NCI-H226 (cell line): ENCODE measurements around the gene E2F2.
A peak's percentile ranks its signal among the peaks of the same experiment; 100 is the strongest.
"Not testable (repeated sequence)": the region's sequence is repeated elsewhere in the genome, so short reads cannot be mapped to it uniquely, and the experiment has no call there.

Experiments
- DNase-seq: peaks from one replicate; pipeline ENCODE4 v3.0.0-alpha.2; 2015

The E2F2 gene

GRCh38 chr1:23545851-23546250, 14.8 kb upstream of the E2F2 start:
- no peak for DNase-seq

DNA sequence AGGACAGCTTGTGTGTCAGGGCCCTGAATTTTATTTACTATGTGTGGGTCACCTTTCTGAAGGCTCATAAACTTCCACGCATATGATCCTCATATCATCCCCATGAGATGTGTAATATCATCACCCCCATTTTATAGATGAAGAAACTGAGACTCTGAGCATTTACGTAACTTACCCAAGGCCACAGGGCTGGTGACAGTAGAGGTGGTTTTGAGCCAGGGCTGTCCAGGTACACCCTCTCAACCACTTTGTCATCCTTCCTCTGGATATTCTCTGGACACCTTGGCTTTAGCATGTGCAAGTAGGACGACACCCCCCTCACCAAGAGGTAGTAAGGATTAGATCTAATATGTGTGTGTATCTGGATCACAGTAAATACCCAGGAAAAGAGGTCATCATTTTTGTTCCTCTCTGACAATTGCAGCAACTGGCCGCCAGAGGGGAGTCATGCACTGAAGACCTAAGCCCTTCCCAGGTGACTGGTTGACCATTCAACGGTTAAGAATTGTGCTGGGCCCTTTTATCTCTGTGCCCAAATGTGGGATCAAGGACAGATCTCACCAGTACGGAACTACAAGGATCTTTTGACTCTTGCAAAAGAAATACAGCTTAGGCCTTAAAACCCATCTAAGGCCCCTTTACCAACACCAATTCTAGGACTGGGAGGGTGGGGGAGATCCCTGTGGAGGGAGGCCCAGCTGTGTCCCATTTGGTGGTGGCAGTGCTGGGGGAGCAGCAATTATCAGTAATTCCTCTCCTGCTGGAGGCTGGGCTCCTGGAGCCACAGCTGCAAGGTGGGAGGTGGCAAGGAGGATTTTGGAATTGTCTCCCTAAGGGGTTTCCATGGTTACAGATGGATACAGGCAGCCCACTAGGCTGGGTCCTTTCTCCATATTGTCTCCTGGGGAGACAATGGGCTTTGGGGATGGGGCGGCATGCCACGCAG, 13.7 kb upstream of the E2F2 start:
- peak; percentile 67 for DNase-seq

GRCh38 chr1:23543707-23544443, 12.8 kb upstream of the E2F2 start:
- DNase-seq: no peak

GRCh38 chr1:23542940-23543339, 11.9 kb upstream of the E2F2 start:
- not testable (repeated sequence) for DNase-seq

GRCh38 chr1:23539698-23540266, 8.7 kb upstream of the E2F2 start:
- peak; percentile 74 for DNase-seq

DNA sequence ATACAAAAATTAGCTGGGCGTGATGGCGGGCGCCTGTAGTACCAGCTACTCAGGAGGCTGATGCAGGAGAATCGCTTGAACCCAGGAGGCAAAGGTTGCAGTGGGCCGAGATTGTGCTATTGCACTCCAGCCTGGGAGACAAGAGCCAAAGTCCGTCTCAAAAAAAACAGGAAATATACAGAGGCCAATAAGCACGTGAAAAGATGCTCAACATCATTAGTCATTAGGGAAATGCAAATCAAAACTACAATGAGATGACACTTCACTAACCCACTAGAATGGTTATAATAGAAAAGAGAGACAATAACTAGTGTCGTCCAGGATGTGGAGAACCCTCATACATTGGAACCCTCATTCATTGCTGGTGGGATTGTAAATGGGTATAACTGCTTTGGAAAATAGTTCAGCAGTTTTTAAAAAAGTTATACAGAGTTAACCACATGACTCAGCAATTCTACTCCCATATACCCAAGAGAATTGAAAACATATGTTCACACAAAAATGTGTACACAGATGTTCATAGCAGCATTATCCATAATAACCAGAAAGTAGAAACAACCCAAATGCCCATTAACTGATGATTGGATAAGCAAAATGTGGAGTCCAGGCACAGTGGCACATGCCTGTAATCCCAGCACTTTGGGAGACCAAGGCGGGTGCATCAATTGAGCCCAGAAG, 6.4 kb upstream of the E2F2 start:
- DNase-seq: no peak

DNA sequence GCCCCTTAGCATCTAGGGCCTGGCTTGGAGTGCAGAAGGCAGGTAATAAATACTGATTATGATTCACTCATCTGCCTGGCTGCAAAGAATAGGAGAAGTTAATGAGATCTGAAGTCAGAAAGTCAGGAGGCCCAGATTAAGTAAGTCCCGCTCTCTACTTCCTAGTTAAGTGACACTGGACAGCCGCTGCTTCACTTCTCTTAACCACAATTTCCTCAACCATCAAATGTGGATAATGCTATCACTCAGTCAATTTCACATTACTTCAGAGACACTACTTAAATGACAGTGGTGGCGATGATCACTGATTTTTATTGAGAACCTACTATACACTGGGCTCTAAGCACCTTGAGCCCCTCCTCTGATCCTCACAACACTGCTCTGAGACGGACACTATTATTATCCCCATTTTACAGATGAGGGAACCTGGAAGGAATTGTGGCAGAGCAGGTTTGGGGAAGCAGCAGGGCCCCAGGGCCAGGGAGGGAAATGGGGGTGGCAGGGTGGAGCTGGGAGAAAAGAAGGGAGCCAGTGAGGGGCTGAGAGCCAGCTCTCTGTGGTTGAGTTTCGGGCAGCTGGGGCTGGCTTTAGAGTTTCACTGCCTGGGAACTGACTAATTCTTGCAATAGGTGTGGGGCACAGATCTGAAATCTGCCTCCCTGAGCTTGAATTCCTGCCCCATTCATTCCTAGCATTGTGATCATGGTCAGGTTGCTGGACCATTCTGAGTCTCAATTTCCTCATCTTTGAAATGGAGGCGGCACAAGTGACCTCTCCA, 2.4 kb upstream of the E2F2 start:
- no peak for DNase-seq

- DNase-seq: no peak
These were observed 595 bp upstream of the E2F2 start for GRCh38 chr1:23531562-23532094.

- no peak for DNase-seq
These were observed 816 bp downstream of the E2F2 start for GRCh38 chr1:23530087-23530746.

DNA sequence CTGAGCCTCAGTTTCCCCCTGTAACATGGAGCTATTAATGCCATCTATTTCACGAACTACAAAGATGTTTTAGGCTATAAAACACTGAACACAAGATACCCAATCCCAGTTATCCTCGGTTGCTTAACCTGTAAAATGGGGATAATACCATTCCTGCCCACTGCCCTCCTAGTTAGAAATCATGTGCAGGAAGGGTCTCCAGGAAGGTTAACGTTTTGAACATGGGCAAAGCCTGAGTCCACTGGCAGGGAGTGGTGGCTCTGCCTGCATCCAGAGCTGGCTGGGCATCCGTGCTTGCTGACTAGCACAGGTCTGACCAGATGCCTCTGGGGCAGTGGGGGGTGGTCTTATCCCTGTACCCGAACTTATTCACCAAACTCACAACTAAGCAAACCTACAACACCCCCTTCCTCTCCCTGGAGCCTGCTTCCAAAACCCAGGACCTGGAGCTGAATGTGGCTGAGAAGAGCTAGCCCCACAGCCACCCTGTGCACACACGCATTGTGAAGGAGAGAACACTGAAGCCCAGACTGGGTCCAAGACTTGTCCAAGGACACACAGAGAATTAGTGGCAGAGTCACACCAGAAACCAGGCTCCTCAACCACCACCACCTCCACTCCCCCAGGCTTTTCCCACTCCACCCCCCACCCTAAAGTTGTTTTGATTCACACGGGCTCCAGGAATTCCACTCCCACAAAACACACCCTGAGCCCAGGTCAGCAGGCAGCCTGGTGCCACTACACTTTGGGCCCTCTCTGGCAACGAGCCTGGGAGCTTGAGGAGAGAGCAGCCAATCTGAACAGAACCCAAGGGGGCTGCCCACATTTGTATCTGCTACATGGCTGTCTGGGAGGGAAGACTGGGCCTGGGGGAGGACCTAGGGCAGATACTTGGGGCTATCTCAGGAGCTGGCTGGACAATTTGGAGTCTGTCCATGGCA, 1.6 kb downstream of the E2F2 start:
- DNase-seq: peak; percentile 49

DNA sequence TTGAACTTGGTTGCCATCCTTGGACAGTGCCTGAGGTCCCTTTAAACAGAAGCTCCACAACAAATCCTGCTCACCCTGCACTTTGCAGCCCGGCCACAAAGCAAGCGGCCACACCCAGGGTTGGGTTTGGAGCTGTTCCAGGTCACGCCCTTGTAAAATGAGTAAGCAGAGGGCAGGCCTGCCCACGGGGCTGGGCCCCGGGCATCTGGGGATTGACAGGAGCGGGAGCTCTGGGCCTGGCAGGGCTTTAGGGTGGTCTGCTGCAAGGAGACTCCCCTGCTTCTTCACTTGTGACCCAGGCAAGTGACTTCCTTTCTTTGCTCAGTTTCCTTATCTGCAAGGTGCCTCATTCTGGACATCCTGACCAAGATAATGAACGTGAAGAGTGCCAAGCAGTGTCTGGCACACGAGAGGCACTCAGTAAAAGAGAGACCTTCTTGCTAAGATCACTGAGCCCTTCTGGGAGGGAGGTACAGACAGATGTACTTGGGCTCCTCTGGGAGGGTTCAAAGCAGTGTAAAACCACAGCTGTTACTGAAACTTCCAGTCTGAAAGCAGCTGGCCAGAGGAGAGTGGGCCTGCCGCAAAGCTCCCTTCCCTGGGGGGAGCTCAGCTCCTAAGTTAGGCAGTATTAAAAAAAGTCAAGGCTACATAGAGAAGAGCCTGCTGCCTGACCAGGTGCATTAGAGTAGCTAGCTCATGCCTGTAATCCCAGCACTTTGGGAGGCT, 2.6 kb downstream of the E2F2 start:
- DNase-seq: peak; percentile 87

GRCh38 chr1:23527900-23528249, 3.2 kb downstream of the E2F2 start:
- DNase-seq: no peak

GRCh38 chr1:23527366-23527765, 3.7 kb downstream of the E2F2 start:
- DNase-seq: no peak

DNA sequence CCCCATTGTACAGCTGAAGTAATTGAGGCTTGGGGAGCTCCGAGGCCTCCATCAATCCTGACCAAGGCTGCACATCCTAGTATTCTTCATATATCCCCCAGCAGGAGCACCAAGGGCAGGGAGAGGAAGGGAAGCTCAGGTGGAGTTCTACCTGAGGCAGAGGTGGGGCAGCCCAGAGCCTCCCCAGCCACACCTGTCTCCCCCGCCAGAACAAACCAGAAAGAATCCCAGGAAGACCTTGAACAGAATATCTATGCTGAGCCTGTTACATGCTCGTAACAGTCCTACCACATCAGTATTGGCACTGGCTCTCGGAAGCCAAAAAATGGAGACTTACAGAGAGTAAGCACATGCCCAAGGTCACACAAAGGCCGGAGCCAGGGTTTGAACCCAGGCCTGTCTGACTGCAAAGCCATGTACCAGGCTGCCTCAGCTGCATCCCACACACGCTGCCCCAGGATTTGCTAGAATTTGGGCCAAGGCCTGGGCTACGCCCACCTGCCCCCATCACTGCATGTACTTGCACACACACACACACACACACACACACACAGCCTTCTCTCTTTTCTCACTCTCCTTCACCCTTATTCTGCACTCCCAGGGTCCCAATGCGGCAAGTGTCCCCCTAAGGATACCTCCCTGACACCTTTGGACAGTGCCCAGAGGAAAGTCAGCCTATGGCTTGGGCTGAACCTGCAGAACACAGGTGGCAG, 4.5 kb downstream of the E2F2 start:
- no peak for DNase-seq

- no peak for DNase-seq
These were observed 5.3 kb downstream of the E2F2 start for GRCh38 chr1:23525558-23526250.

- no peak for DNase-seq
These were observed 6.2 kb downstream of the E2F2 start for GRCh38 chr1:23524716-23525401.

GRCh38 chr1:23524163-23524562, 6.9 kb downstream of the E2F2 start:
- no peak for DNase-seq
